ENCODE data around the gene TUT1. TPM values are rescaled to one million over a fixed set of nuclear protein-coding genes. Genes with fewer than 3 reads are reported as not detected.

The TUT1 gene
- total RNA-seq, 1 donor from 2014 or later = 23.1 TPM

GRCh38 chr11:62556108-62556874 is 35.0 kb downstream of the TUT1 start:
- H3K4me3 Mint-ChIP-seq (ENCODE audit: low read depth) = no peak overlapping the region
- TF ChIP-seq CTCF (IDR thresholded peaks at IDR 0.05; ENCODE audit: unreplicated experiment) = no peak
- H3K27me3 Mint-ChIP-seq = no peaks in the 10 kb centered on the region
- DNase-seq (ENCODE audit: low spot score, unreplicated experiment) = no peak
- H3K36me3 Mint-ChIP-seq (ENCODE audit: insufficient read depth) = peaks cover 22% of the 10 kb centered on the region
- H3K9me3 Mint-ChIP-seq (ENCODE audit: low read depth) = no peaks in the 10 kb centered on the region
- H3K4me1 Mint-ChIP-seq (ENCODE audit: low read depth) = peaks cover 53% of the 10 kb centered on the region
- peak overlapping the region; percentile 74 for H3K27ac Mint-ChIP-seq

- no peak for TF ChIP-seq CTCF (IDR thresholded peaks at IDR 0.05; ENCODE audit: unreplicated experiment)
- Mint-ChIP-seq H3K4me3 (ENCODE audit: low read depth) (no peak overlapping the region), H3K9me3 (ENCODE audit: low read depth) (no peaks in the 10 kb centered on the region), H3K27ac (peak overlapping the region; percentile 54), H3K36me3 (ENCODE audit: insufficient read depth) (peaks cover 19% of the 10 kb centered on the region), H3K27me3 (no peaks in the 10 kb centered on the region), H3K4me1 (ENCODE audit: low read depth) (peaks cover 48% of the 10 kb centered on the region)
- DNase-seq (ENCODE audit: low spot score, unreplicated experiment) = no peak
These were observed 35.7 kb downstream of the TUT1 start for GRCh38 chr11:62555464-62556107.

- Mint-ChIP-seq H3K4me1 (ENCODE audit: low read depth) (peaks cover 50% of the 10 kb centered on the region), H3K9me3 (ENCODE audit: low read depth) (no peaks in the 10 kb centered on the region), H3K27me3 (no peaks in the 10 kb centered on the region), H3K36me3 (ENCODE audit: insufficient read depth) (peaks cover 14% of the 10 kb centered on the region), H3K4me3 (ENCODE audit: low read depth) (no peak overlapping the region), H3K27ac (peak overlapping the region; percentile 74)
- DNase-seq (ENCODE audit: low spot score, unreplicated experiment) = no peak
- no peak for TF ChIP-seq CTCF (IDR thresholded peaks at IDR 0.05; ENCODE audit: unreplicated experiment)
These were observed 36.7 kb downstream of the TUT1 start for GRCh38 chr11:62554387-62555167.

GRCh38 chr11:62553839-62554361 is 37.4 kb downstream of the TUT1 start:
- Mint-ChIP-seq H3K4me3 (ENCODE audit: low read depth) (no peak overlapping the region), H3K9me3 (ENCODE audit: low read depth) (no peaks in the 10 kb centered on the region), H3K27ac (peak overlapping the region; percentile 87), H3K4me1 (ENCODE audit: low read depth) (peaks cover 52% of the 10 kb centered on the region), H3K36me3 (ENCODE audit: insufficient read depth) (peaks cover 8% of the 10 kb centered on the region), H3K27me3 (no peaks in the 10 kb centered on the region)
- DNase-seq (ENCODE audit: low spot score, unreplicated experiment) = no peak
- no peak for TF ChIP-seq CTCF (IDR thresholded peaks at IDR 0.05; ENCODE audit: unreplicated experiment)

Data from progenitor cell of endocrine pancreas (in vitro differentiated cells).